ENCODE results near the gene RTL10.
"Not testable (repeated sequence)": the region's sequence is repeated elsewhere in the genome, so short reads cannot be mapped to it uniquely, and the experiment has no call there.

Gene RTL10

DNA sequence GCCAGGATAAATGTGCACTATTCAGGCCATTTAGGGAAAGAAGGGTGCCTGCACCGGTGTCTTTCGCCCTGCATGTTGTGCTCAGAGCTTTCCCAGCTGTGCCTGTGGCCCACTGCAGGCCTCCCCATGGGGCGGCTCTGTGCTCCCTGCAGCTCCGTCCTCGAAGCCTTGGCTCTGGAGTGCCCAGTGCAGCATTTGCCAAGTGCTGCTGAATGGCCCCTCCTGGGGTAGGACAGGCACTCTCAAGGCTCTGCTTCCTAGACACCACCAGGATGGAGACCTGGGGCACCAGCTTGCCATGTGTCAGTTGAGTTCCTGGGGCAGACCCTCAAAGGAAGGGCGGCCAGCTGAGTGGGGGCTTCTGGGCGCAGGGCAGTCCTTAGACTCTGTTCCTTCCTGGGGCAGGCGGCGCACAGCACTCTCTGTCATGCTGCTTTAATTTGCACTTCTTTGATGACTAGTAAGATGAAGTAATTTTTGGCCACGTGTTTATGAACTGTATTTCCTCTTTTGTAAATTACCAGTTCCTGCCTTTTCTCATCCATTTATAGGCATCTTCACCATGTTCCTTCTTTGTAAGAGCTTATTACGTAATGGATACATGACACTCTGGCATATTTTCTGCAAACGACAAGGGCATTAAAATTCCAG lies 32.1 kb upstream of the RTL10 start:
- Histone ChIP-seq H3K4me2 (ENCODE audit: low read length) (peak overlapping the region; percentile 39), H3K9me3 (replicated peaks; ENCODE audit: low read length) (no peaks in the 10 kb centered on the region), H3K36me3 (ENCODE audit: insufficient read depth, low read length) (peaks cover 3% of the 10 kb centered on the region), H3K27me3 (ENCODE audit: control insufficient read depth, insufficient read depth, low read length) (no peaks in the 10 kb centered on the region), H3K4me1 (ENCODE audit: control insufficient read depth, insufficient read depth, low read length) (peaks cover 74% of the 10 kb centered on the region), H3K4me3 (ENCODE audit: low read length) (no peak overlapping the region), H3K9ac (ENCODE audit: low read depth, low read length) (peak overlapping the region; percentile 67)

DNA sequence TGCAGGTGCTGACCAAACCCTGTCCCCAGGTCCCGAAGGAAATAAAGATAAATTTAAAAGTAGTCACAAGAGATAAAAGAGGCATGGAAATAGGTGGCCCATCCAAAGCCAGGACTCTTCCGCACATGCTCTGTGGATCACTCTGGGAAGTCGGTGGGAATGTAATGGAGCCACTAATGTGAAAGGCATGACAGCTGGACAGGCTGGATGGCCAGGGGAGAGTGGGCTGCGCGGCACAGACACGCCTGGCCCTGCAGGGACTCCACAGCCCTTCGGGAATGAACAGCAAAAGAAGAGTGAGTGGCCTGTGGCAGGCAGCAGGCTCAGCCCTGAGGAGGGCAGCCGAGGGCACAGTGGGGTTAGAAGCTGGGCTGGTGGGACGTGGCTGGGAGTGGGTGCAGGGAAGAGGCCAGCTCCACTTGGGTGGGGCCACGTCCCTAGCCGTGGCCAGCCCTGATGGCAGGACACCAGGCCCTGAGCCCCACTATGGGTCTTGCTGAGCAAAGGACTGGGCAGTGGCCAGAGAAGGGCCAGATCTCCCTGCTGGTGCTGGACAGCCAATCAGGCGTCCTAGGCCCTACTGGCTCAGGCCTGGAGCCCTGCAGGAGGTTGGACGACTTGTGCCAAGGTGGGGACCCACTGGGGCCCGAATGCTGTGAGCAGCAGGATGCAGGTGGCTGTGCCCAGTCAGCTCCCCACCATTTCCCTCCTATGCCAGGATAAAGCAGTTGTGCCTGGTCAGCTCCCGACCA lies 31.3 kb upstream of the RTL10 start:
- H3K27me3 ChIP-seq (ENCODE audit: control insufficient read depth, insufficient read depth, low read length), result no peaks in the 10 kb centered on the region
- H3K4me2 ChIP-seq (ENCODE audit: low read length), result peak overlapping the region; percentile 39
- H3K9ac ChIP-seq (ENCODE audit: low read depth, low read length), result peak overlapping the region; percentile 67
- H3K9me3 ChIP-seq (replicated peaks; ENCODE audit: low read length), result no peaks in the 10 kb centered on the region
- peaks cover 71% of the 10 kb centered on the region for H3K4me1 ChIP-seq (ENCODE audit: control insufficient read depth, insufficient read depth, low read length)
- H3K4me3 ChIP-seq (ENCODE audit: low read length), result no peak overlapping the region
- H3K36me3 ChIP-seq (ENCODE audit: insufficient read depth, low read length), result peaks cover 3% of the 10 kb centered on the region

DNA sequence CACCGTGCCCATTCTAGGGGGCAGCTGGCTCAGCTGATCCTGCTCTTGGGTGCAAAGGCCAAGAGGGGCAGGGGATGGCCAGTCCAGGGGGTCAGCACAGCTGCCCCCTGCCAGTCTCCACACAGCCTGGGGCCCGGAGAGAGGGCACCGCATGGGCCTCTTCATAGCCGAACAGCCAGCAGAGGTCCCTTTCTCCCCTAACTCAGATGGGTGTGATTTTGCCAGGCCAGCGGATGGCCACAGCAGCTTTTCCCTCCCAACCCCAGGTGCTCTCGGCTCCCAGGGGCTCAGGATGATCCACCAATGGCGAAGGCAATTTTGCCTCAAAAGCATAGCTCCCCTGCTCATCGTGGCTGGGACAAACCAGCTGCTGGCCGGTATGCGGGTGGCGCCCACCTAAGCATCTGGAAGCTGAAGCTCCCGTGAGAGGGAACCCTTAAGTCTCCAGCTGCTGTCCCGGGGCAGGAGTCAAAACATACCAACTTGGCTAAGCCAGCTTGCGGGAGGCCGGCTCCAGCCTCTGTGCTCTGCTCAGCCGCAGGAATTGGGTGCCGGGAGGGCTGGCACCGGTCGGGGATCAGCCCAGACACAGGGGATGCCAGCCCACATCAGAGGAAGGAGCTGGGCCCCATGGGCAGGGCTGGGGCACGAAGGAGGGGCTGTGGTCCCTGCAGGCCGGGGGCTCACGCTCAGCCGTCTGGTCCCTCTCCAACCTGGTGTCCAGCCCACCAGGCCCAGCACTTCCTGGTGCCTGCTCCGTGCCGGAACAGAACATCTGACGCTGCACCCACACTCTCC lies 30.5 kb upstream of the RTL10 start:
- Histone ChIP-seq H3K27me3 (ENCODE audit: control insufficient read depth, insufficient read depth, low read length) (no peaks in the 10 kb centered on the region), H3K36me3 (ENCODE audit: insufficient read depth, low read length) (peaks cover 10% of the 10 kb centered on the region), H3K4me3 (ENCODE audit: low read length) (peak overlapping the region; percentile 11), H3K4me1 (ENCODE audit: control insufficient read depth, insufficient read depth, low read length) (peaks cover 72% of the 10 kb centered on the region), H3K4me2 (ENCODE audit: low read length) (peak overlapping the region; percentile 39), H3K9ac (ENCODE audit: low read depth, low read length) (peak overlapping the region; percentile 67), H3K9me3 (replicated peaks; ENCODE audit: low read length) (no peaks in the 10 kb centered on the region)

DNA sequence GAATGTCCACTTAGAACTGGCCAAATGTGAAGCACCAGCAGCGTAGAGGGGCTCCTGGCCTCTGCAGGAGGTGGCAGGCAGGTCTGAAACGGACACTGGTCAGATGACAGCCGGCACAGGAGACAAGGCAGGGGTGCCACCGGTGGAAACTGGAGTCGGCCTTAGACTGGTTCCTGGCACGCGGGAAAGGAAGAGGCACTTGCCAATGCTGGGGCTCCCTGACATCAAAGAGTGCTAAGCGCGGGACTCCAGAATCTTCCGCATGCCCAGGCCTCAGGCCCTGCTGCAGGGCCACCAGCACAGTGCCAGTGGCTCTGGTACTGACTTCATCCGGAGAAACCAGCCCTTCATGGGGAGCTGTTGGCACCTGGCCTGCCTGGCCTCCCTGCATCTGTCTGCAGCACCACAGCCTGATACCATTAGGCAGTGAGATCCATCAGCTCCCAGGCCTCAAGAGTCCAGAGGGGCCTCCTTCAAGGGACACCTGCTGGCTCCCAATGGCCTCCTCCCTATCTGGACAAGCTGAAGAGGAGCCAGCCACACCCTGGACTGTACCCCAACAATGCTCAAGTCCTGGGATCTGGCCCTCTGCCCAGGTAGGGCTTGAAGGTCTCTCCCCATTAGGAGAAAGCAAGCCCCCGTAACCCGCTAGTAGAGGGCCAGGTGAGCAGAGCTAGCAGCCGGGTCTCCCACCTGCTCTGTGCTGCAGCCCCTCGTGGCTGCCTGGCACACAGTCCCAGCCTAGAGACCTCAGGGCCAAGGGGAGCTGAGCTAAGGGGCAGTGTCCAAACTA lies 29.7 kb upstream of the RTL10 start:
- Histone ChIP-seq H3K9me3 (replicated peaks; ENCODE audit: low read length) (no peaks in the 10 kb centered on the region), H3K27me3 (ENCODE audit: control insufficient read depth, insufficient read depth, low read length) (no peaks in the 10 kb centered on the region), H3K4me1 (ENCODE audit: control insufficient read depth, insufficient read depth, low read length) (peaks cover 77% of the 10 kb centered on the region), H3K9ac (ENCODE audit: low read depth, low read length) (peak overlapping the region; percentile 67), H3K36me3 (ENCODE audit: insufficient read depth, low read length) (peaks cover 12% of the 10 kb centered on the region), H3K4me3 (ENCODE audit: low read length) (no peak overlapping the region), H3K4me2 (ENCODE audit: low read length) (peak overlapping the region; percentile 39)

DNA sequence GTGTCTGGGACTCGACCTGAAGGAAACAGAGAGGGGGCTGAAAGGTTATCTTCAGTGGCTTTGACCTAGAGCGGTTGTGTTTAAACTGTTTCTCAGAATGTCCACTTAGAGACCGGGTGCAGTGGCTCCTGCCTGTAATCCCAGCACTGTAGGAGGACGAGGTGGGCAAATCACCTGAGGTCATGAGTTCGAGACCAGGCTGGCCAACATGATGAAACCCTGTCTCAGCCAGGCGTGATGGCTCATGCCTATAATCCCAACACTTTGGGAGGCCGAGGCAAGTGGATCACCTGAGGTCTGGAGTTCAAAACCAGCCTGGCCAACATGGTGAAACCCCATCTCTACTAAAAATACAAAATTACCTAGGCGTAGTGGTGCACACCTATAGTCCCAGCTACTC lies 28.8 kb upstream of the RTL10 start:
- not testable (repeated sequence) for H3K9me3 ChIP-seq (replicated peaks; ENCODE audit: low read length); H3K27me3 ChIP-seq (ENCODE audit: control insufficient read depth, insufficient read depth, low read length); H3K4me2 ChIP-seq (ENCODE audit: low read length); H3K4me3 ChIP-seq (ENCODE audit: low read length)
- peak overlapping the region; percentile 82 for H3K9ac ChIP-seq (ENCODE audit: low read depth, low read length)
- peaks cover 14% of the 10 kb centered on the region for H3K36me3 ChIP-seq (ENCODE audit: insufficient read depth, low read length)
- H3K4me1 ChIP-seq (ENCODE audit: control insufficient read depth, insufficient read depth, low read length), result peaks cover 86% of the 10 kb centered on the region

DNA sequence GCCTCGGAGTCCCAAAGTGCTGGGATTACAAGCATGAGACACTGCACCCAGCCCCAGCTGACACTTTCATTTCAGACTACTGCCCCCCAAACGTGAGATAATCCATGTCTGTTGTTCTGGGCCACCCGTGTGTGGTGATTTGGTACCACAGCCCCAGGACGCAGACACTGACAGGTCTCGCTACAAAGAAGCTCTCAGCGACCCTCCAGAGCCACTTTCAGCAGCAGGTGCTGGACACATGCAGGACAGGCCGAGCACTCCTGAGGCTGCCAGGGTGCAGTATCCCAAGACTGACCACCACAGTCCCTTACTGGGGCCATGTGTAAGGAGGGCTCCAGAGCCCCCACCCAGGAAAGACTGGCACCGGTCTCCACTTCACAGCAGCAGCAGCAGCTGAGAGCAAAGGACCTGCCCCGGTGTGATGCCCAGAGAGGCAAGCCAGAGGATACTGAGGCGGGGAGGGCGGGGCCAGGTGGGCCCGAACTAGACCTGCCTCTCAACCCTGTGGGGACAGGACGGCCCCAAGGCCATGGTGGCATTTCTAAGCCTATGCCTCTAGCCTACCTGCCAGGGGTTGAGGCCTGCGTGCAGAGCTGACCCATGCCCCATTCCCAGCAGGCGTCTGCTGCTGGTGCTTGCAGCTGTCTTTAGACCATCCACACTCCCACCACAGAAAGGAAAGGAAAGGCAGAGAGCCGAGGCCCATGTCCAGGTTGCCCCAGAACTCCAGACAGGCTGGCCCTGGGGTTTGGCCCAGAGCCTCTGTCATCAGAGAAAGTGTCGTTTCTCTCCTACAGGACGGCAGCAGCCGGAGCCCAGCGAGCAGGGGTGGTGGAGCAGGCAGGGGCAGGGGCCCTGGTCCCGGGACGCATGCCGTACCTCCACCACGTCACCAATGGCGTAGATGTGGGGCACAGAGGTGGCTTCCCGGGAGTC lies 28.0 kb upstream of the RTL10 start:
- H3K36me3 ChIP-seq (ENCODE audit: insufficient read depth, low read length), result peaks cover 16% of the 10 kb centered on the region
- peaks cover 92% of the 10 kb centered on the region for H3K4me1 ChIP-seq (ENCODE audit: control insufficient read depth, insufficient read depth, low read length)
- no peak overlapping the region for H3K4me3 ChIP-seq (ENCODE audit: low read length)
- H3K9ac ChIP-seq (ENCODE audit: low read depth, low read length), result peak overlapping the region; percentile 82
- no peaks in the 10 kb centered on the region for H3K27me3 ChIP-seq (ENCODE audit: control insufficient read depth, insufficient read depth, low read length)
- no peaks in the 10 kb centered on the region for H3K9me3 ChIP-seq (replicated peaks; ENCODE audit: low read length)
- H3K4me2 ChIP-seq (ENCODE audit: low read length), result peak overlapping the region; percentile 70

DNA sequence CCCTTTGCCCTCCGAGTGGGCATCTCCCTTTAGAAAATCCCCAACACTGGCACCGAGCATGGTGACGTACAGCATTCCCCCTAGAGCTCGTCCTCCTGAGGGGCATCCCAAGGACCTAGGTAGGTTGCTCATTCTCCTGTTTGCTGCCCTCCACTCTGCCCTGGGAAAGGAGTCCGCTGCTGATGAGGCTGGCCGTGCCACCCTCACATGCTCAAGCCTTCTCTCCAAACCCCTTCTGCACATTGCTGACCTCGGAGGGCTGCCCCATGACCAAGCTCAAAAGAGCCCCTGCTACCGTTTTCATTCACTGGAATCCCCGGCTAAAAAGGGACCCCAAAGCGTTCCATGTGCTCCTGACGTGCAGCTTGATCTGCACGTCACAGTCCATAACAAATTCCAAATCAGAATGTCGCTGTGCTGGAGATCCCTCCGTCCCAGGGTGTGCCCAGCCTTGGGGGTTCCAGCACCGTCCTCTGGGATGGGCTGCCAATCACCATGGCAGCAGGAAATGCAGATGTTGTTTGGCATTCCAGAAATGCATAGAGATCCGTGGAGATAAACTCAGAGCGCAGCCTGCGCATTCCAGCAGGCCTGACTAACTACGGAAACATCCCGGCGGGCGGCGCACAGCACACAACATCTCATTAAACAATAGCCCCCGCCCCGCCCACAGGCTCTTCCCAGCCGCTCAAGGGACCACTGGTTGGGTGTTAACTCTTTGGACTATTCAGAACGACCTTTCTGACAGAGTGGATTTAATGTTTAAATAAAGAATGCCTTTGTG lies 26.3 kb upstream of the RTL10 start:
- Histone ChIP-seq H3K4me2 (ENCODE audit: low read length) (peak overlapping the region; percentile 73), H3K4me3 (ENCODE audit: low read length) (peak overlapping the region; percentile 58), H3K27me3 (ENCODE audit: control insufficient read depth, insufficient read depth, low read length) (no peaks in the 10 kb centered on the region), H3K9ac (ENCODE audit: low read depth, low read length) (peak overlapping the region; percentile 86), H3K4me1 (ENCODE audit: control insufficient read depth, insufficient read depth, low read length) (peaks cover 91% of the 10 kb centered on the region), H3K36me3 (ENCODE audit: insufficient read depth, low read length) (peaks cover 21% of the 10 kb centered on the region), H3K9me3 (replicated peaks; ENCODE audit: low read length) (no peaks in the 10 kb centered on the region)

DNA sequence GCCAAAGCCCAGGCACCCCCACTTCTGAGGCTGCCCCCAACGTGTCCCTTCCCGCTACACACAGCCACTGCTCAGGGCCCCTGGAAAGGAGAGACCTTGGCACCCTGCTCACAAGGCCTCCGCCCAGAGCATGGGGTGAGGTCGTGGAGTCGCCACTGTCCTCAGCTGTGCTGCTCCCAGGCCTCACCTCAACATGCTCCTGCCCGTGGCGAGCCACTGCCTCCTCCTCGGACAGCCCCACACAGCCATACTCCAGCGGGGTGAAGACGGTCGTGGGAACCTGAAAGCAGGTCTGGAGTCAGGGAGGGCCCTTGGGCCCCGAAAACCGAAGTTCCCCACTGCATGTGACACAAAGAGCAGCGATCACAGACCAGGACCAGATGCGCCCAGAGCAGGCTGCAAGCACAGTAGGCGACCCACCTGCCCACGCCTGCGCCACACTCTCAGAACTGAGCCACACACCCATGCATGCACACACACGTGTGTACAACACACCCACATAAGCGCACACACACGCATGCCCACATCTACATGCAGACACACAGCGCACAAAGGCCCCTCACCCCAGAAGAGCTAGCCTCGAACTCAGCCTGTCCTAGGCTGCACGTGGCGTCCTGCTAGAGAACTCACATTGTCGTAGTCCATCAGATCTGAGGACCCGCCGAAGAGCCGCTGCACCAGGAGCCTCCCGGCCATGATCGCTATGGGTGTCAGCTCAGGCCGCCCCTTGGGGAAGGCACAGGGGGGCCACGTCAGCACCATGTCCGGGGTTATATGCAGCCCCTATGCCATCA lies 25.5 kb upstream of the RTL10 start:
- H3K9ac ChIP-seq (ENCODE audit: low read depth, low read length), result peak overlapping the region; percentile 86
- H3K9me3 ChIP-seq (replicated peaks; ENCODE audit: low read length), result no peaks in the 10 kb centered on the region

DNA sequence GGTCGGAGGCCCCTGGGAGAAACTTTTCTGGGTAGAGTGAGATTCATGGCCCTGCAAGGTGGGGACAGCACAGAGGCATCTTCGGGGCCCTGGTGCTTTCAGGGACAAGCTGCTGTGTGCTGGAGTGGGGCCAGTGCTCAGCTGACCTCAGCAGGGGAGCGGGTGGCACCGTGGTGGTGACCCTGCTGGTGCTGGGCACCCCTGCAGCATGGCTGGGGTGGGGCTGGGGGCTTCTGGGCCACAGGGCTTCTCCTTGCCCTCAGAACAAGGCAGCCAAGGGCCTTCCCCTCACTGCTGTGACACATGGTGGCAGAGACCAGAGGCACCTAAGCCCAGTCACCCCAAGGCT lies 24.9 kb upstream of the RTL10 start:
- H3K4me1 ChIP-seq (ENCODE audit: control insufficient read depth, insufficient read depth, low read length), result peaks cover 91% of the 10 kb centered on the region
- H3K9me3 ChIP-seq (replicated peaks; ENCODE audit: low read length), result no peaks in the 10 kb centered on the region
- H3K4me2 ChIP-seq (ENCODE audit: low read length), result peak overlapping the region; percentile 73
- no peaks in the 10 kb centered on the region for H3K27me3 ChIP-seq (ENCODE audit: control insufficient read depth, insufficient read depth, low read length)
- H3K36me3 ChIP-seq (ENCODE audit: insufficient read depth, low read length), result peaks cover 31% of the 10 kb centered on the region
- peak overlapping the region; percentile 58 for H3K4me3 ChIP-seq (ENCODE audit: low read length)
- peak overlapping the region; percentile 86 for H3K9ac ChIP-seq (ENCODE audit: low read depth, low read length)

More for the DNA sequence above, 25.5 kb upstream of the RTL10 start:
- Histone ChIP-seq H3K36me3 (ENCODE audit: insufficient read depth, low read length) (peaks cover 26% of the 10 kb centered on the region), H3K4me3 (ENCODE audit: low read length) (peak overlapping the region; percentile 58), H3K4me1 (ENCODE audit: control insufficient read depth, insufficient read depth, low read length) (peaks cover 91% of the 10 kb centered on the region), H3K4me2 (ENCODE audit: low read length) (peak overlapping the region; percentile 73), H3K27me3 (ENCODE audit: control insufficient read depth, insufficient read depth, low read length) (no peaks in the 10 kb centered on the region)

All from skeletal muscle satellite cell (primary cell).